ENCODE results near the gene PACRG. TPM values are rescaled to one million over a fixed set of nuclear protein-coding genes. Genes with fewer than 3 reads are reported as not detected.

The PACRG gene
- total and polyA plus RNA-seq, 2 of the 4 experiments (the other 2 are of a cell fraction) = not detected

GRCh38 chr6:163318071-163318786 is 590.5 kb downstream of the PACRG start:
- H3K79me1 ChIP-seq (ENCODE audit: low read depth in 1 of 2, low read length in 2 of 2) = no peaks in the 10 kb centered on the region
- no peak overlapping the region for H2BK120ac ChIP-seq (ENCODE audit: low read depth, low read length)
- TF ChIP-seq SMC3 (IDR thresholded peaks at IDR 0.05; ENCODE audit: low read depth, low read length) = no peak
- dilution Hi-C loops (cut with HindIII; ENCODE audit: low sequenced_read_pairs, unreplicated experiment) = no loop called here
- H3K9ac ChIP-seq (ENCODE audit: low read depth, low read length) = no peak overlapping the region
- peaks cover 6% of the 10 kb centered on the region; the same call in 1 of the 2 replicates for H3K9me3 ChIP-seq (ENCODE audit: control insufficient read depth, insufficient read depth, low read length)
- H2BK5ac ChIP-seq (ENCODE audit: low read depth, low read length, poor library complexity, severe bottlenecking) = no peak overlapping the region
- no peak overlapping the region for H4K5ac ChIP-seq (ENCODE audit: low read depth, low read length)
- no peak overlapping the region for H3K27ac ChIP-seq (ENCODE audit: insufficient read depth, low read length)
- H4K20me1 ChIP-seq (ENCODE audit: insufficient read depth, low read length) = no peaks in the 10 kb centered on the region
- H4K91ac ChIP-seq (ENCODE audit: insufficient read depth, low read depth, low read length) = no peak overlapping the region
- DNase-seq (no peak), ATAC-seq (ENCODE audit: low read depth) (no peak)
- no TSS peak for BruUV-seq (replicated peaks)
- 74% methylated on average over 3 of the region's 13 CpGs; no CpG with 5 or more reads in 1 of the 2 experiments for WGBS, 2 experiments (ENCODE audit: extremely low coverage in 2 of 2, insufficient read length in 1 of 2)
- H3K4me3 ChIP-seq (ENCODE audit: insufficient read depth, low read depth, low read length) = no peak overlapping the region
- no peaks in the 10 kb centered on the region for H3K27me3 ChIP-seq (ENCODE audit: control insufficient read depth, insufficient read depth, low read length)
- H3K56ac ChIP-seq (ENCODE audit: extremely low read depth, insufficient read depth, low read length) = no peak overlapping the region
- no peak overlapping the region for H3K23ac ChIP-seq (ENCODE audit: low read depth, low read length)
- ChIA-PET POLR2A (ENCODE audit: unreplicated experiment) (no interaction called here), CTCF (interaction anchor here (1.0 kb wide), 1 partner anchor 8 kb away, joined by 3 read pairs; no protein-coding TSS in a partner anchor)
- intact Hi-C loops (cut with micrococcal nuclease) = no loop called here
- H2AK5ac ChIP-seq (ENCODE audit: low read depth, low read length) = no peak overlapping the region
- no peak overlapping the region for H2BK15ac ChIP-seq (ENCODE audit: low read depth, low read length)
- no peaks in the 10 kb centered on the region for H3K4me1 ChIP-seq (ENCODE audit: control insufficient read depth, insufficient read depth, low read length)
- H3K36me3 ChIP-seq (ENCODE audit: control insufficient read depth, insufficient read depth, low read length) = no peaks in the 10 kb centered on the region
- no peak overlapping the region for H4K8ac ChIP-seq (ENCODE audit: low read depth in 2 of 2, low read length in 2 of 2)
- no peaks in the 10 kb centered on the region for H3K9me1 ChIP-seq (ENCODE audit: insufficient read depth, low read length)
- H3K14ac ChIP-seq (replicated peaks; ENCODE audit: low read depth, low read length) = no peak overlapping the region
- H3K4ac ChIP-seq (ENCODE audit: low read depth, low read length) = no peak overlapping the region
- in situ Hi-C loops (cut with MboI; ENCODE audit: low sequenced_read_pairs) = no loop called here
- H2AK9ac ChIP-seq (replicated peaks; ENCODE audit: low read depth, low read length, poor library complexity) = no peak overlapping the region
- no peak overlapping the region for H2BK20ac ChIP-seq (ENCODE audit: low read depth, low read length)
- no peak overlapping the region for H3K18ac ChIP-seq (ENCODE audit: low read depth, low read length)
- H2AFZ ChIP-seq (replicated peaks; ENCODE audit: low read length, poor library complexity) = no peak overlapping the region
- H3K4me2 ChIP-seq (ENCODE audit: low read depth, low read length) = no peak overlapping the region
